KBM-7 (cell line): ENCODE results near the gene PRR36.
"Not testable (repeated sequence)": the region's sequence is repeated elsewhere in the genome, so short reads cannot be mapped to it uniquely, and the experiment has no call there.

Experiments
- DNase-seq: peaks from one replicate; pipeline ENCODE4 v3.0.0-alpha.2; 2015
- in situ Hi-C: fragments of 300-500 bp; cut with MboI; formaldehyde crosslinking; loops from 2 replicates; pipeline ENCODE4 v1.14.3; 2020; ENCODE audit warnings: low sequenced_read_pairs, low pct_unique_long_range_greater_than_20kb, mixed read lengths

PRR36 gene

DNA sequence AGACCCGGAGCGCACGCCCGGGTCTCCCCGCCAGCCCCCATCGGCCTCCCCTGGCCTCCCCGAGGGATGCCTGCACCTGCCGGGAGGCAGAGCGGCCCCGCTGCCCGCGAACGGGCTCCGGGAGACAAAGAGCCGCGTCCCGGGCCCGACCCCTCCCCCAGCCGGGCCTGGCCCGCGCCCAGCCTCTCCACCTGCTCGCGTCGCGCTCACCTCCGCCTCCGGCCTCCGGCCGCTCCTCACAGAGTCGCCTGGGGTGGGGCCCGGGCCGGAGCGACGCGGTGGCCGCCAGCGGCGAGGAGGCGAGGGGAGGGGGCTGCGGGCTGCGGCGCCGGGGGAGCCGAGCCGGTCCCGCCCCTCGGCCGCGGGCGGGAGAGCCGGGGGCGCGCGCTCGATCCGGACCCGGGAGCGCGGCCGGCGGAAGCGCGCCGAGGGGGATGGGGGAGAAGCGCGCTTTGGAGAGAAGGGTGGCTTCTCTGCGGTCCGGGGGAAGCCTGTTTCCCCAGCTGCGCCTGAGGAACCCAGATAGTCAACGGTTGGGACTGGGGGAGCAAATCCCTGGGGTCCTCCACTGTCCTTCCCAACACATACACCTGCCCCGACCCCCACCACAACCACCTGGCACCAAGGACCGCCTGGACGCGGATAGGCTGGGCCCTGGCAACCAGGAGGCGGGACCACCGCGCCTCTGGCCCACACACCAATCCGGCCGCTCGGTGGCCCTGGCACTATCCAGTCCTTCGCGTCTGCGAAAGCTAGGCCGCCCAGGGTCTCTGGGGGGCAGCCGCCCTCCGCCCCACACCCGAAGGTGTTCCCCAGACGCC lies at the start of gene PRR36:
PRR36 (minus strand) TSS at position 315 of the 821 bp plus-strand sequence. CDS start 701 bp downstream, outside the sequence.
- in situ Hi-C loops: no loop called here
- DNase-seq: peak; percentile 27

DNA sequence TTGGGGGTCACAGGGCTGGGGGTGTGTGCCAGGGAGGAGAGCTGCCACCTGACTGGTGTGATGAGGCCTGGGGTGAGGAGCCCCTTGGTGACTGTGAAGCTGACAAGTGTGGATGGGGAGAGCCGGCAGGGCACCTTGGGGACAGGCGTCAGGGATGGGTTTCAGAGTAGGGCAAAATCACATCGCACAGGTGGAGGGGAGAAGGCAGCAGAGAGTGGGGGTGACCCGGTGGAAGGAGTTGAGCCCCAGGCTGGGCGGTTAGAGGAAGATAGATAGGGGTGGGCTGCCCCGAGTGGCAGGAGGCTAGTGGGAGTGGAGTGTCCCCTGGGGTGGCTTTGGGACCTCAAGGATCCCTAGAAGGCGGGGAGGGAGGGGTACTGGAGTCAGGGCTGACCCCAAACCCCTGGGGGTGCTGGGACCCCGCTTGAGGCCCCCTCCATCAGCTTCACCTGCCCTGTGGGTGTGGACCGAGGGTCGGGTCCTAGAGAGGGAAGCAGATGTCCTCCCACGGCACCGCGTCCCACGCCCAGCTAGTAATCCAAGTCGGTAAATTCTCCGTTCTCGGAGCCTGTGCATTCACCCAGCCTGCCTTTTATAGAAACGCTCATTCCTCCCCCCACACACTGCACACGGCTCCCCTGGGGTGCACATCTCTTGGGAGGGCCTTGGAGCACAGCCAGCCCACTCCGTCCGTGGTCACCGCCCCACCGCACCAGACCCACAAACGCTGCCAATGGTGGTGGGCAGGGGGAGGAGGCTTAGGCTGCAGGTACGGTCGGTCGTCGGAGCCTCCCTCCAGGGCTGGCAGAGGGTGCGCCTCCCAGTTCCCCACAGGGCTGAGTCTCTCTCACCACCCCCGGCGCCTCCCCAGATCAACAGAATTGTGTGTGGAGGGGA lies 49.4 kb upstream of the PRR36 start:
- no peak for DNase-seq
- in situ Hi-C loops: no loop called here

DNA sequence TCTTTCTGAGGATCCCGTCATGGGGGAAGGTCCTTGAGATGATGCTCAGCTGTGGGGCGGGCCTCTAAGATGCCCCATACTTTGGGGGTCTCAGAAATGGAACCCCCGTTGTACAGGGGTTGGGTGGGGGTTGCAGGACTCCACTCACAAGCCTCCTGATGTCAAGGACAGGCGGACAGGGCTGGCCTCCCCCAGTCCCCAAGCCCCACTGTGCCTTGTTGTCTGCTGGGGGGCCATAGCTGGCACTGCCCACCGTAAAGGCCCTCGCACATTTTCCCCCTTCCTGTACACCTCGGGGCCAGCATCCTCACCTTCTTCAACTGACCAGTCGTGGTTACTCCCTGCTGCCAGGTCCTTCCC lies 48.6 kb upstream of the PRR36 start:
- in situ Hi-C loops: no loop called here
- no peak for DNase-seq

DNA sequence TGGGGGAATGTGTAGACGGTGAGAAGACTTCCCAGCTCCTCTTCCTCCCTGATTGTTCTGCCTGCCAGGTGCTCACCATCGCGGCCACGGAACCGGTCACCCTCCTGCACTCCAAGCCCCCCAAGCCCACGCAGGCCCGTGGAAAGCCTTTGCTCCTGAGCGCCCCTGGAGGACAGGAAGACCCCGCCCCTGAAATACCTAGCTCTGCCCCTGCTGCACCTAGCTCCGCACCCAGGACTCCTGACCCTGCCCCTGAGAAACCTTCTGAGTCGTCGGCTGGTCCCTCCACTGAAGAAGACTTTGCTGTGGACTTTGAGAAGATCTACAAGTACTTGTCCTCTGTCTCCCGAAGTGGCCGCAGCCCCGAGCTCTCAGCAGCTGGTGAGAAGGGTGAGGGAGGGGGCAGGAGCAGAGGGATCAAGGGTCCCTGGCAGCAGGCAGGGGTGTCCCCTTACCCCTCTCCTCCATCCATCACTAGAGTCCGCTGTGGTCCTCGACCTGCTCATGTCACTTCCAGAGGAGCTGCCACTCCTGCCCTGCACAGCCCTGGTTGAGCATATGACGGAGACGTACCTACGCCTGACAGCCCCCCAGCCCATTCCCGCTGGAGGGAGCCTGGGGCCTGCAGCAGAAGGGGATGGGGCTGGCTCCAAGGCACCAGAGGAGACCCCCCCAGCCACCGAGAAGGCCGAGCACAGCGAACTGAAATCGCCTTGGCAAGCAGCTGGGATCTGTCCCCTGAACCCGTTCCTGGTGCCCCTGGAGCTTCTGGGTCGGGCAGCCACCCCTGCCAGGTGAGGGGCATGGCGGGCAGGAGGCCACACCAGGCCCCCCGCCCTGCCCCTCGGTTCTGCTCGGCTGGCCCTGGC lies 48.0 kb upstream of the PRR36 start:
- in situ Hi-C loops: no loop called here
- DNase-seq: no peak

DNA sequence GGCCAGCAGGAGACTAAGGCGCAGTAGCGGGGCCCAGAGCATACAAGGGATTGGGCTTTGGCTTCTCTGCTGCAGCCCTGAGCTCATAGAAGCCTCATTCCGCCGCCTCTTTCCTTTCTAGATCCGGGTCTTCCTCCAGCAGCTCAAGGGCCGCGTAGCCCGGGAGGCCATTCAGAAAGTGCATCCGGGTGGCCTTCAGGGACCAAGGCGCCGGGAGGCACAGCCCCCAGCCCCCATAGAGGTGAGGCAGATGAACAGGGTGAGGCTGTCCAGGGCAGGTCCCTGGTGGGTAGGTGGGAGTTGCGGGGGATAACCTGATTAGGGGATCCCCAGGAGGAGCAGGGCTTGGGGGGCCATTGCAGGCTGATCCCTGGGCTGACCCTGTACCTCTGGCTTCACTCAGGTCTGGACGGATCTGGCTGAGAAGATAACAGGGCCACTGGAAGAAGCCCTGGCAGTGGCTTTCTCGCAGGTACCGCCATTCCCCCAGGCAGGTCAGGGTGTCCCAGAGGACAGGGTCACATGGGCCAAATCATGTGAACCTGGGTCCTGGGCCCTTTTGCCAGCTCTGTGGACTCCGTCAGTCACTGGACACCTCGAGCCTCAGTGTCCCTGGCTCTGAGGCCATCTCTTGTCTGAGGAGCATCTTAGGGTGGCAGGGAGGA lies 47.2 kb upstream of the PRR36 start:
- no peak for DNase-seq
- in situ Hi-C loops: no loop called here

DNA sequence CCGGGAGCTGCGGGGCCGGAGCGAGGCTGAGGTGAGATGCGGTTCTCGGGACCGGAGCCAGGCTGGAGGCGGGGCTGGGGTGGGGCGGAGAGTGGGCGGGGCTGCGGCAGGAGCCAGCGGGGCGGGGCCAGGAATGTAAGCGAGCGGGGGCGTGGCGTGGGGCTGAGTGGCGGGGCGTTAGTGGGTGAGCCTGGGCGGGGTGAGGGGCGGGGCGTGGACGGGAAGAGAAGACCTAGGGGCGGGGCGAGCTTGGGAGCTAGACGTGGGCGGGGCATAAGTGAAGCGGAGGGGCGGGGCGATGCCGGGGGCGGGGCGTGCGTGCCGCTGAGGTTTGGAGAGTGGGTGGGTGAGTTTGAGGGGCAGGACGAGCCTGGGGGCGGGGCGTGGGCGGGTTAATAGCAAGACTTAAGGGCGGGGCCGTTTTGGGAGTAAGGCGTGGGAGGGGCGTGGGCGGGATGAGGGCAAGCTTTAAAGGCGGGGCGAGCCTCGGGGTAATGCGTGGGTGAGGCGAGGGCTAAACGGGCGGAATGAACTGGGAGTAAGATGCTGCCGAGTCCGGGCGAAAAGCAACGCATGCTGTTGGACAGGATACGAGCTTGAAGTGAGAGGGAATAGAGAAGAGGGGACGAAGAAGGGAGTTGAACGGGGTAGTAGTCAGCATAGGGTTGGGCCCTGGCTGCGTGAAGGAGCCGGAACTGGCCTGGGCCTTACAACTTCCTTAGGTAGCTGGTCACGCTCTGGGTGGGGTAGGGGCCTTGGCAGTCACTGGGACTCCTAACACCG lies 46.5 kb upstream of the PRR36 start:
- in situ Hi-C loops: no loop called here
- DNase-seq: peak; percentile 86

DNA sequence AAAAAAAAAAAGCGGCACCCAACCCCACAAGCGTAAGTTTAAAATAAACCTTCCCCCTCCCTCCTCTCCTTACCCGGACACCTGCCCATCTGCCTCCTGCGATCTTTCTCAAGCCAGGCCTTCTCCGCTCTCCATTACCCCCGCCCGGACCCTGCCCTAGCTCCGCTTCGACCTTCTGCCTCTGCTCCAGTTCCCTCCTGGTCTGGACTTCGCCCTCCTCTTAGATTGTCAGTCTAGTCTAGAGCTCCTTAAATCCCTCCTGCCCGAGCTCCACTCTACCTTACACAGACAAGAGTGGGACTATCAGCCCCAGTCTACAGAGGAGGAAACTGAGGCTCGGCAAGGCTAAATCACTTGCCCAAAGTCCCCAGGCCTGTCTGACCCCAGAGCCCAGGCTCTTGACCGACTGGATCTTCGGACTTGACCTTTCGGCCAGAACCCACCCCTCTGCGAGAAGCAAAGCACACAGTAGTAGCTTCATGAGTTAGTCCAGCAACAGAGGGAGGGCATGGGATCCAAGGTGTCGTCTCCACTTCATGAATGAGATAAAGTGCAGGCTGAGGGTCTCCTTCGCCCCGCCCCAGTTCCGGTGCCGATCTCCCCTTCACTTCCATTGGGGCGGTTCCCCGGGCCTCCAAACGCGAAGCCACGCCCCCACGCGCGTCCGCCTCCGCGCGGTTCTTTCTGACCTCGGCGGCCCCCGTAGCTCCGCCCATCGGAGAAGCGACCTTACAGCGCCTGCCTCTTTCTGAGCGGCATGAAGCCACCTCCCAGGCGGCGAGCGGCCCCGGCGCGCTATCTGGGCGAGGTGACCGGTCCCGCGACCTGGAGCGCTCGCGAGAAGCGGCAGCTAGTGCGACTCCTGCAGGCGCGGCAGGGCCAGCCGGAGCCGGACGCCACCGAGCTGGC lies 45.7 kb upstream of the PRR36 start, which contains the start of gene SNAPC2:
SNAPC2 (plus strand) TSS at position 729 of the 909 bp plus-strand sequence; CDS start at position 758, 29 bp downstream.
- in situ Hi-C loops: no loop called here
- peak; percentile 97 for DNase-seq

DNA sequence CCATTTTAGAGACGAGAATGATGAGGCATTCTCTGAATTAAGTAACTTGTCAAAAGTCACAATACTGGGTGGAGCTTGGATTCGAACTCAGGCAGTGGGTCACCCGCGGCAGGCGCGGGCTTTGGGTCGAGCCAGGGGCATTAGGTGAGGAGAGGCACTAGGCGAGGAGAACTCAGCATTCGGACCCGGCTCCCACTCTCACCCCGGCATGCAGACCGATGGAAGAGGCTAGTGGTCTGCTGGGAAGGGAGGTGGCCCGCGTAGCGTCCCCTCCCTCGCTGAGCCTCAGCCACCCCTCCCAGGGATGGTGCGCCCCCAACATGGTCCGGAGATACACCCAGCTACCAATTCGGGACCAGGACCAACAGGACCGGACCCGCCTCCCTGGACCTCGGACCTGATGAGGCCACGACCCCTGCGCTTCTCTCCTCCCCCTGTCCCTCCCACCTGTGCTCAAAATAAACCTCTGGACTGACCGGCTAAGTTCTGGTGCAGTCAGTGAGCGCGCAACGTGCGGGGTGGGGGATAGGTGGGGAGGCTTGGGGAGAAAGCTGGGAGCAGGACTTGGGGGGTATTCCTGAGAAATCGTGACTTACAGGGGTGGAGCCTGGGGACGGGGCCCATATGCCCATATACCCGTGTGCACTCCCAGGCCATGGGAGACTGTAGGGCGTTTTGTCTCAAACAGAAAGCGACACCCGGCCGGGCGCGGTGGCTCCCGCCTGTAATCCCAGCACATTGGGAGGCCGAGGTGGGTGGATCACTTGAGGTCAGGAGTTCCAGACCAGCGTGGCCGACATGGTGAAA lies 44.6 kb upstream of the PRR36 start:
- in situ Hi-C loops: no loop called here

DNA sequence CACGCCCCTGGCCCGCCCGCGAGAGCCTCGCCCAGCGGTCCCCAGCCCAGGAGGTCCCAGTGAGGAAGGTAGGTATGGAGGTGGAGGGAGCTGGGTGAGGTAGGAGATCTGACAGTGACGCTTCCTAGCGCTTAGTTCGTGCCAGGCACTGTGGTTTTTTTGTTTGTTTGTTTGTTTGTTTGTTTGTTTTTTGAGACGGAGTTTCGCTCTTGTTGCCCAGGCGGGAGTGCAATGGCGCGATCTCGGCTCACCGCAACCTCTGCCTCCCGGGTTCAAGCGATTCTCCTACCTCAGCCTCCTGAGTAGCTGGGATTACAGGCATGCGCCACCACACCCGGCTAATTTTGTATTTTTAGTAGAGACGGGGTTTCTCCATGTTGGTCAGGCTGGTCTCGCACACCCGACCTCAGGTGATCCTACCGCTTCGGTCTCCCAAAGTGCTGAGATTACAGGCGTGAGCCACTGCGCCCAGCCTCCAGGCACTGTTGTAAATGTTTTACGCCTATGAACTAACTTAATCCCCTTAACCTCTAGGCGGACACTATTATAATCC lies 43.9 kb upstream of the PRR36 start:
- DNase-seq, in situ Hi-C loops: not testable (repeated sequence)

More for the DNA sequence above, 44.6 kb upstream of the PRR36 start:
- no peak for DNase-seq

DNA sequence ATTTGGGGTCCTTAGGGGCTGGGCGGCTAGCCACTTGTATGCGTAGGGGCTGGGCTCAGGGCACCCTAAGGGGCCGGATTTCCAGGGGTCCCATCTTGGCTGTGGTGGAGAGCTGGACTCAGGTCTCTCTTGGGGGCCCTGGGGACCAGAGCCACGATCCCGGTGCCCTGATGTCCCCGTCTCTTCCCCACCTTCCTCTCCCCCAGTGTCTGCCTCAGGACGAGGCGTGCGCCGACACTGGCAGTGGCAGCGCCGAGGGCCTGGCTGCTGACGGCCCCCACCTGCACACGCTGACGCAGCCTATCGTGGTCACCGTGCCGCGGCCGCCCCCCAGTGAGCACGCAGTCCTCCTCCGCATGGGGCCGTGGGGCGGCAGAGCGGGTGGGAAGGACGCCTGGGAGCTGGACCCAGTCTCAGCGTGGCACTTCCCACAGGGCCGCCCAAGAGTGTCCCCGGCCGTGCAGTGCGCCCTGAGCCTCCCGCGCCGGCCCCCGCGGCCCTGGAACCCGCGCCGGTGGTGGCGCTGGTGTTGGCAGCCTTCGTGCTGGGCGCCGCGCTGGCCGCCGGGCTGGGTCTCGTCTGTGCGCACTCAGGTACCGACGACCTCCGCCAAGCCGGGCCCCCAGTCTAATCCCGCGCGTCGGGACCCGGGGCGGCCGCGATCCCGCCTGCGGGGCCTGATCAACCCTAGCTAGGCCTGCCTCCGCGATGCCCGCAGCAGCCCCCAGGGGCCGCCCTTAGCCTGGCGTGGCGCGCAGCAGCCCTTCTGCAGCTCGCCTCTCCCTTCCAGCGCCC lies 43.3 kb upstream of the PRR36 start:
- DNase-seq: peak; percentile 72
- in situ Hi-C loops: no loop called here

DNA sequence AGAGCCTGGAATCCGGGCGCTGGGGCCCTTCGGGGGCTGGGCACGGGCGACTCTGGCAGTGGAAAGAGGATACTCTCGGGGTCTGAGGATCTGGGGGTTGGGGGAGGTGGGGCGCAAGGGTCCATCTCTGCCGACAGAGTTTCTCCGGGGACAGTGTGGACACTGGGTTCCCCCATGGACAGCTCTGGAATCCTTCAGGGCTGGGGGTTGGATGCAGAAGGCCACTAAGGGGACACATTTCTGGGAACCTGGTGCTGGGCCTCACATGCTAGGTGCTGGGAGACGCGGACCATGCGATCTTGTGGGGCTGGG lies 42.7 kb upstream of the PRR36 start:
- DNase-seq: no peak
- in situ Hi-C loops: no loop called here

DNA sequence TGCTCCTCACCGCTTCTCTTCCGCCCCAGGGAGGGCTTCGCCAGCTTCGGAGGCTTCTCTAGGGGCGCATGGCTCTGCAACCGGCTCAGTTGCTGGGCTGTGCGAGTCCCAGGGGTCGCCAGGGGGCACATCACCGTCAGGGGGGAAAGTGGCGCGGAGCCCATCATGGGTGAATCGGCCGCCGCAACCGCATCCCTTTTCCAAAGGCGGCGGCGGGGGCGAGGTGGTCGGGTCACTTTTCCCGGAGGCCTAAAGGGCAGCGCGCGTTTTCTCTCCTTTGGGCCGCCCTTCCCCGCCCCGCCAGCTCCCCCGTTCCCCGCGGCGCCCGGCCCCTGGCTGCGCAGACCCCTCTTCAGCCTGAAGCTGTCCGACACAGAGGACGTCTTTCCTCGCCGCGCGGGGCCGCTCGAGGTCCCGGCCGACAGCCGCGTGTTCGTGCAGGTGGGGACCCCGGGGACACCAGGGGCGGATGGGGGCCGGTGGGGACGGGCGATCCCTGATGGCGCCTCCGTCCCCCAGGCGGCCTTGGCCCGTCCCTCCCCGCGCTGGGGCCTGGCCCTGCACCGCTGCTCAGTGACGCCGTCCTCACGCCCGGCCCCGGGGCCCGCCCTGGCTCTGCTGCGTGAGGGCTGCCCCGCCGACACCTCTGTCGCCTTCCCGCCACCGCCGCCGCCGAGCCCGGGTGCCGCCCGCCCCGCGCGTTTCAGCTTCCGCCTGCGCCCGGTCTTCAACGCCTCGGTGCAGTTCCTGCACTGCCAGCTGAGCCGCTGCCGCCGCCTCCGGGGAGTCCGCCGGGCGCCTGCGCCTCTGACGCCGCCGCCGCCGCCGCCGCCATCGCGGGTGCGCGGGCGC lies 42.1 kb upstream of the PRR36 start:
- DNase-seq: no peak
- in situ Hi-C loops: no loop called here

DNA sequence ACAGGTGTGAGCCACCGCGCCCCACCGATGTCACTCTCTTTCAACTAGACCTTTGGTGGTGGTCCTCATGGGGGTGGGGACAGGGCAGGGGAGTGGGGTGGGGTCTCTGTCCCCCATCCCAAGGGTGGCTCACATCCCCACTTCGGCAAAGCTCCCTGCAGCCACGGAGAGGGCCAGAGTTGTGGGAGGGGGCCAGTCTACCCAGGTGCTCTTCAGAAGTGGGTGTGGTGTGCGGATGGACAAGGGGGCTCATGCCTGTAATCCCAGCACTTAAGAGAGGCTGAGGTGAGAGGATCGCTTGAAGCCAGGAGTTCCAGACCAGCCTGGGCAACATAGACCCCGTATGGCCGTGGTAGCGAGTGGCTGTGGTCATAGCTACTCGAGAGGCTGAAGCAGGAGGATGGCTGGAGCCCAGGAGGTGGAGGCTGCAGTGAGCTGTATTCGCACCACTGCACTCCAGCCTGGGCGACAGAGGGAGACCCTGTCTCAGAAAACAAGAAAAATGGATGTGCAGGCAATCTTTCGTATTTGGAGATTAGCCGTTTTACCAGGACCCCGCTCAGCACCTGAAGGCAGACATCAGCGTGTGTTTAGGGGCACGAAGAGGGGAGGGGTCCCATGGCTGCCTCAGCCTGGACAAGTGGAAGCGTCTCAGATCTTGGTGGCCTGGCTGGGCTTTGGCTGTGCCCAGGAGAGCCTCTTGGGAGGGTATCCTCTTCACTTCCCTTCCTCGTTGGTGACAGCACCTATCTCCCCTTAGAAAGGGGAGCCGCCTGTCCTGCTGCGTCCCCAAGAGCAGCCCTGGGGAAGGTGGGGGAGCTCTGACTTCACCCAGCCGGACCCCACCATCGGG lies 41.3 kb upstream of the PRR36 start:
- DNase-seq: no peak
- in situ Hi-C loops: no loop called here

DNA sequence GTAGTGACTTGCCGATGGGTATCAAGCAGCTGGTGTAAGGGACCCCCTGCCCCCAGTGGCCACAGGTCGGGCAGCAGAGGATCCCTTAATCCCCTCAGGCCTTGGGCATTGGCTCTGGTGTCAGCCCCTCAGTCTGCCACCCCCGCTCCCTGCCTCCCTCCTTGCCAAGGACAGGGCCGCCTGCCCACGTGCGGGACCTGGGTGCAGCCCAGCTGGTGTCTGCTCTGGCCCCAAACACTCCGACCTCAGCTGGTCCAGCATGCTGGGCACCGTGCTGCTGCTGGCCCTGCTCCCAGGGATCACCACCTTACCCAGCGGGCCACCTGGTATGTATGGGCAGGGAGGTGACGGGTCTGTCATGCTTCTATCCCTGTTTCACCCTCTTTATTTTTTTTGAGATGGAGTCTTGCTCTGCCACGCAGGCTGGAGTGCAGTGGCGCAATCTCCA lies 40.4 kb upstream of the PRR36 start, which contains the start of gene TGFBR3L:
TGFBR3L (plus strand) TSS at position 233 of the 448 bp plus-strand sequence.
- in situ Hi-C loops: no loop called here
- no peak for DNase-seq
